Cortex of kidney (tissue), 1 donor: ENCODE measurements around the gene ATG4A.

Experiments used
- DNase-seq: peaks from one replicate; lab custom pipeline; 2025; lab: John Stamatoyannopoulos, UW

Gene ATG4A, protein sequence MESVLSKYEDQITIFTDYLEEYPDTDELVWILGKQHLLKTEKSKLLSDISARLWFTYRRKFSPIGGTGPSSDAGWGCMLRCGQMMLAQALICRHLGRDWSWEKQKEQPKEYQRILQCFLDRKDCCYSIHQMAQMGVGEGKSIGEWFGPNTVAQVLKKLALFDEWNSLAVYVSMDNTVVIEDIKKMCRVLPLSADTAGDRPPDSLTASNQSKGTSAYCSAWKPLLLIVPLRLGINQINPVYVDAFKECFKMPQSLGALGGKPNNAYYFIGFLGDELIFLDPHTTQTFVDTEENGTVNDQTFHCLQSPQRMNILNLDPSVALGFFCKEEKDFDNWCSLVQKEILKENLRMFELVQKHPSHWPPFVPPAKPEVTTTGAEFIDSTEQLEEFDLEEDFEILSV

GRCh38 chrX:108091264-108091877, at the start of gene ATG4A, which contains the start of gene PSMD10:
ATG4A (plus strand) TSS chrX:108091778; CDS start chrX:108091827, 49 bp downstream.
PSMD10 (minus strand) TSS chrX:108091542; CDS start chrX:108091520, 22 bp downstream.
- peak; percentile 4 for DNase-seq

DNA sequence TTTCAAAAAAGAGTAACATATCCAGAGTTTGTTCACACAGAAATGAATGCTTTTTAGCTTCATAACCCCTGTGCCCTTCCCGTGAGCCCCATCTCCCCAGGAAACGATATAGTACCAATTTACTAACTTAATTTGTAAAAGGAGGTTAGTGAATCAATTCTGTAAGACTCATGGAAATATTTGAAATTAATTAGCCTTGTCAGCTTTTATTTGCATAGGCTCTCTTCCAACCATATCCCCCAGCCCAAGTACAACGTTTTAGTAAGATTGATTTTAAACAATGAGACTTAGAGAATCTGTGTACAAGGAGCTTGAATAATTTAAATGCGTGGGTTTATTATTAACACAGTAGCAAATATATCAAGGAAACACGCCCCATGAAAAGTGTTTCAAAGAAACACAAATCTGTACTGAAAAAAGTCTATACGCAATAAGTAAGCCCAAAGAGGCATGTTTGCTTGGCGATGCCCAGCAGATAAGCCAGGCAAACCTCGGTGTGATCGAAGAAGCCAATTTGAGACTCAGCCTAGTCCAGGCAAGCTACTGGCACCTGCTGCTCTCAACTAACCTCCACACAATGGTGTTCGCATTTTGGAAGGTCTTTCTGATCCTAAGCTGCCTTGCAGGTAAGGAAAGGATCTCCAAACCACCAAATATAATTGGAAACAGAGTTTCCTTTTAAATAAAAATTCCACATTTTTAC, 46.9 kb upstream of the ATG4A start, which contains the start of gene VSIG1:
Gene VSIG1 (plus strand): TSS at position 512 of the 703 bp plus-strand sequence. CDS start 66 bp downstream, at position 578.
- DNase-seq = no peak

GRCh38 chrX:108049649-108050048, 41.9 kb upstream of the ATG4A start:
- no peak for DNase-seq

- no peak for DNase-seq
Observed at GRCh38 chrX:108053218-108053617, 38.4 kb upstream of the ATG4A start.

DNA sequence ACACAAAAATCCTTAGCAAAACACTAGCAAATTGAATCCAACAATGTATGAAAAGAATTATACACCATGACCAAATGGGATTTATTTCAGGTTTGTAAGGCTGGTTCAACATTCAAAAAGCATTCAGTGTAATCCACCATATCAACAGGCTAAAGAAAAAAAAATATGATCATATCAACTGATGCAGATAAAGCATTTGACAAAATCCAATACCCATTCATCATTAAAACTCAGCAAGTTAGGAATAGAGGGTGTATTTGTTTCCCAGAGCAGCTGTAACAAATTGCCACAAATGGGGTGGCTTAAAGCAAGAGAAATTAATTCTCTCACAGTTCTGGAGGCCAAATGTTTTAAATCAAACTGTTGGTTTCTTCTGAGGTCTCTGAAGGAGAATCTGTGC, 36.0 kb upstream of the ATG4A start:
- no peak for DNase-seq

GRCh38 chrX:108059801-108060200, 31.8 kb upstream of the ATG4A start:
- no peak for DNase-seq

- DNase-seq = no peak
Observed at GRCh38 chrX:108064001-108064400, 27.6 kb upstream of the ATG4A start.

DNA sequence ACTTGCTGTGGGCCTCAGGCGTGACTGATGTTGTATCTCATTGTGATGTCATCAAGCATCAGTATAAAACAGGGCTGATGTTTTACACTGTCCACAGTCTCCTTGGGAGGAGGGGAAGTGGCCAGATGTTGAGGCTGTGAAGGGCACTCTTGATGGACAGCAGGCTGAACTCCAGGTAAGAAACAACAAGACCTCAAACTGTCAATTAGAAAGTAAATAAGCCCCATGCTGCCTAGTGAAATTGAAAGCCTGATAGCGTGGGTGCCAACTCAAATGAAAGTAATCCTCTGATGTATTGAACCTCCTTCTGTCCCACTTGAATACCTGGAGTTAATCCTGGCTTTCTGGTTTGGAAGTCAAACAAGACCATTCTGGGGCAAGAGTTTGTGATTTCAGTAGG, 27.0 kb upstream of the ATG4A start:
- DNase-seq = no peak

GRCh38 chrX:108068121-108068520, 23.5 kb upstream of the ATG4A start:
- no peak for DNase-seq

DNA sequence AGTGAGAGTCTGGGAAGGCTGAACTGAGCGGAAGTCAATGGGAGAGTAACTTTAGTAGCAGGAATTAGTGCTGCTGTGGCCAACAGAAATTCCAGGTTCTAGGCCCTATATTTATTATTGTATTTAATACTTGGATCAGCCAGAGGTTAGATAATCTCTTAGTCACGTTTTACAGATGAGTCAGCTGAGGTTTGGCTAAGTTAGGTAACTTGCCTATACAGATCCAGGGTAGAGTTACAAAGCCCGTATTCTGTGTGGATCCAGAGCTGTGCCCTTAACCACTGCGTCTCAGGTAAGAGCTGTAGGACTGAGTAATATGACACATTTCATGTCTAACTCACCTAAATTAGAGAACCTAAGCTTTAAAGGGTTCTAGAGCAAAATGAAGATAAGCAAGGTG, 20.7 kb upstream of the ATG4A start:
- no peak for DNase-seq

DNA sequence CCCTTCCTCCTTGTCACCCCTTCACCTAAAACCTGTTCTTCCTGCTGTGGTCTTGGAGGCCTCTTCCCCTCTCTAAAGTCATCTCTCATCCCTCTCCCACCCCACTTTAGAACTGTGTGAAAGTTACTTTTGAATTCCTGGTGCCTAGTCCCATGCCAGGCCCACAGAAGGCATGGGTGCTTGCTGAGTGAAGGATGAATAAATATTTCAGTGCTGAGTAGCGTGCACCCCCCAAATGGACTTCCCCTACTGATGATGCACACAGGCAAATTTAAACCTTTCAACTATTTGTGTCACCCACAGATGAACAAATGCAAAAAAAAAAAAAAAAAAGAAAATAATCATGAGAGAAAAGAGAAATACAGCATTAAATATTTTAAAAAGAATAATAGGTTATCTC, 20.0 kb upstream of the ATG4A start:
- no peak for DNase-seq

GRCh38 chrX:108072746-108073145, 18.8 kb upstream of the ATG4A start:
- no peak for DNase-seq

DNA sequence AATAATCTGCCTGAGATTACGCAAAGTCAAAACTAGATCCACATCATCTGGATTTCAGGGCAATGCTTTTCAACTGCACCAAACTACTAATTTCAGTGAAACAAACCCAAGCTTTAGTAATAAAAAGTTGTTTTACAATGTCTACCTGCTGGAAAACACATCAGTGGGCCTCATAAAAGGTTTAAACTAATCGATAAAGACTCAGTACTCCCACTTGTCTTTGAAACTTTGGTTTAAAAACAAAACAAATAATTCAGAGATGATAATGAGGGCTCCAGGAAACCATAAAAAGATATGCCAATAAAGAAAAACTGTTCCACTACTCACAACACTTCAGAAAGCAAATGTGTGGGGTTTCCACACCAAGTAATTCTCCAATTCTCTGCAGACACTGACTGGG, 10.5 kb upstream of the ATG4A start:
- no peak for DNase-seq

DNA sequence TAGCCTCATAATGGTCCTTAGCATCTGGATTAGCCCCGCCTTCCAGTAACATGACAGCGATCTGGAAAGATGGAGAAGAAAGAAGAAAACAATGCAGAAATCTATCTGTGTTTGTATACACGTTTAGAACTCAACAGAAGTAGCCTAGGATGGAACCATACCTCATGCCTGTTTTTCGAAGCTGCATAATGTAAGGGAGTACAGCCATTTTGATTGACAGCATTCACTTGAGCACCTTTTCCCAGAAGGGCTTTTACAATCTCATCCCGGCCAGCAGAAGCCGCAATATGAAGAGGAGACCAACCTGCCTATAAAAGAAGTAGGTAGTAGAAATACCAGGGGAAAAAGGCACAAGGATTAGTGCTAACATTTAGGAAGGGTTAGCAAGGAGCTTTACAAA, 3.8 kb upstream of the ATG4A start:
- no peak for DNase-seq

- DNase-seq = no peak
Observed at GRCh38 chrX:108088511-108088910, 3.1 kb upstream of the ATG4A start.

DNA sequence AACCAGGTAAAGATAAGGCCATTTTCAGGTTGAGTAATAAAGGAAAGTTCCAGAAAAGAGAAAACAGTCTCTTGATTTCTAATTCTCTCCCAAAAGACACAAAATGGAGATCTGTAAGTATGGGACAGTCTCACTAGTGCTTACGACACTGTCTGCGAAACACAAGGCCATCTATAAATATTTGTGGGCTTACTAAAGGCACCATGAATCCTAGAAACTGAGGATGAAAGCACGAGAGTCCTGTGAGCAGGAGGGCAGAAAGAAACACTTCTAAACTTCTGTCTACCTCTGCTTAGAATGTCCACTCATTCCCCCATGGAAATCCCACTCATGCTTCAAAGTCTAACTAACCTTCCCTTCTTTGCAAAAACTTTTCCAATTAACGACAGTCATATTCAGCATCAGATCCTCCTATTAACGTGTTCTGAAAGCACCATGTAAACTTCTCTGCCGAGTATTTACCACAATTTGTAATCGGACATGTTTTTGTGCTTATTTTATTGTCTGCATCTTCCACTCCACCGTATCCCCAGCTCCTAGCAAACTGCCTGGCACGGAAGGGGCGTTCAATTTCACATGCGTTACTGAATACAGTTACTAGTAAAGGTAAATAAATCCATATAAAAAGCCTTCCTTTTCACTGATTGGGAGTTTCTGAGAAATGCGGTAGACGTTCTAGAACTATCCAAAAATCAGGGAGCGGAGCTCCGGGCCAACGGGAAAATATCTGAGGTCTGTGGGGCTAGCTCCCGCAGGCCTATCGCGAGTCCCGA, 901 bp upstream of the ATG4A start:
- no peak for DNase-seq

DNA sequence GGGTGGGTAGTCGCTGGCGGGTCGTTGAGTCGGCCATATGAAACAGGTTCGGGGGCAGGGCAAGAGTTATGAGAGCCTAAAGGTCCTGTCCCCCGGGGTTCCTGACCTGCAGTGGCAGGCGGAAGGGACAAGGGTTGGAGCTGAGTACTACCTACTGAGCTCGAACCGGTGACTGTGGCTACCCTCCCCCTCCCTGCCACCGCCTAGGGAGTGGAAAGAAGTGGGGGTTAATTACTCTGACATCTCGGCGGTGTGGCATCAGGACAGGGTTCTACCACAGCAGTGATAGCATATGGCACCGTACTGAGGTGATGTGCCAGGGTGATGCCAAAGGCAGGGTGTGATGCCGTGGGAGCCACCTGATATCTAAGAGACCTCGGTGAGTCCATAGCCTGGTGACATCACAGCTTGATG, 307 bp downstream of the ATG4A start:
- no peak for DNase-seq

GRCh38 chrX:108097380-108097779, 5.8 kb downstream of the ATG4A start:
- DNase-seq = no peak

DNA sequence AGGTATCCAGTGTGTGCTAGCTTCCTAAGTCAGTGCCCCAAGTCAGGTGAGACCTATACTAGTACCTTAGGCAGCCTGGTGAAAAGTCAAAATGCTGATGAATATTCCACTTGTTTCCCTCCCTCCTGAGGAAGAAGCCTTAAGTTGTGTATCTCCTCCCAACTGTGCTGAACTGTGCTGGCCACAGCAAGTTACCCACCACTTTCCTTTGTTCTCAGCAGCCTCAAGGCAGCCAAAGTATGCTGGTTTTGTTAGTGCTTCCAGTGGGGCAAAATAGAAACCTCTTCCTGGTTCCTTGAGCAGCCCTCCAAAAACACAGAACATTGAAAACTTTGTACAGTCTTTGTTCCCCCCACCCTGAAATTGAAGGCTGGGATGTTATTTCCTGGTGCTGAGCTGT, 13.9 kb downstream of the ATG4A start:
- no peak for DNase-seq

- DNase-seq = no peak
Observed at GRCh38 chrX:108114541-108114940, 23.0 kb downstream of the ATG4A start.

DNA sequence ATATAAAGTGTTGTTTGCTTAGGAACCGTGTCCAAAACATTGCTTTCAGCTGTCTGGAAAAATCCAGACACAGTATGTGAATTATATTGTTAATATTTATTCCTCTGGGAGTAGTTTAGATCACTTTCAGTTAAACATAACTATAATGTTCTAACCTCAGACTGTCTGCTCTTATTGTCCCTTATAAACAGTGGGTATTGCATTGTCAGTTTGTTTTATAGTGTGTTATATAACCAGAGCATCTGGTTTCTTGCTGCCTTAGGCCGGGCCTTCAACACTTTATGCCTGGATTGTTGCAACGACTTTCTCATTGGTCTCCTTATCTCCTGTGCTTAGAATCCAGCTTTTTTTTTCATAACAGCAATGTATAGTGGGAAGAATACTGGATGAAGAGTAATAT, 26.4 kb downstream of the ATG4A start:
- DNase-seq = no peak

GRCh38 chrX:108121291-108121690, 29.7 kb downstream of the ATG4A start:
- DNase-seq = no peak
